T follicular helper cell (primary cell): ENCODE data around the gene USP36.
"Not testable (repeated sequence)": the region's sequence is repeated elsewhere in the genome, so short reads cannot be mapped to it uniquely, and the experiment has no call there.

Experiments used
- DNase-seq: peaks from one replicate; pipeline ENCODE4 v3.0.0-alpha.2; 2020; ENCODE audit warnings: low read depth

Gene USP36

DNA sequence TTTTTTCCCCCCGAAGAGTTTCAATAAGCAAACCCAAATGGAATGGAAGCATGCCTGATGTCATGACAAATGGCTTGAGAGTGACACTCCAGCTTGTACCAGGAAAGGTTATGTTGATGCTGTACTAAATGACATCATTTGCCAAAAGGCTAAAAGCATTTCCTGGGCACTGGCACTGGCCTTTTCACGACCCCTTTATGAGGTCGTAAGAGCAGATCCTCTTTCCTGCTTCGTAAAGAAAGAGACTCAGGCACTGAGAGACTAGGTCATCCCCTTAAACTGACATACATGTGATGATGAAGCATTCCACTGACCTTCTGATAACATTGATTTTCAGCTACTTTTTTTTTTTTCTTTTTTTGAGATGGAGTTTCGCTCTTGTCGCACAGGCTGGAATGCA, 31.9 kb upstream of the USP36 start:
- DNase-seq = no peak

DNA sequence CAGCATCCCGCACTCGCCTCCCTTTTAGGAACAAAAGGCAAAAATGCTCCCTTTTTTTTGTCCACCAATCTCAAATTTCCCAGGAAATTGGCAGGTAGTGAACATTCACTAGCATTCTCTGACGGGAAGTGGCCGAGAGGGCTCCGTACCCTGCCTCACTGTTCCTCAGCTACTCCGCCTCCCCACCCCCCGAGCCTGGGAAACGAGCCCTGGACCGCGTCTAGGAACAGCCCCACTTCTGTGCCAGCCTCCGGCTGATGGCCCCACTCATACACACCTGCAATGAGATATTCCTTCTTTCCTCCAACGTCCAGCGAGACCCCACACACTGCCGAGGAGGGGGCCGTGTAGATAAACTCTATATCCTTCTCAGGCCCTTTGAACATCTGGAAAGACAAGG, 30.0 kb upstream of the USP36 start:
- DNase-seq = no peak

DNA sequence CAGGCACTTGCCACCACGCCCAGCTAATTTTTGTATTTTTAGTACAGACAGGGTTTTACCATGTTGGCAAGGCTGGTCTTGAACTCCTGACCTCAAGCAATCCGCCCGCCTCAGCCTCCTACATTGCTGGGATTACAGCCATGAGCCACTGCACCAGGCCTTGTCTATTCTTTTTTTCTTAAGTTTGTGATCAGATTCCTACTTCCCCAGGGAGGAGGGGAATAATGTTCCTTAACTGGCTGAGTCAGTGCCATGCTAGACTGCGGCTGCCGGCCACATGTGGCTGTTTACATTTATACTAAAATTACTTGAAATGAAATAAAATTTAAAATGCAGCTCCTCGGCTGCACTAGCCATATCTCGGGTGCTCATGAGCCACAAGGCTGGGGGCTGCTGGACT, 27.8 kb upstream of the USP36 start:
- no peak for DNase-seq

DNA sequence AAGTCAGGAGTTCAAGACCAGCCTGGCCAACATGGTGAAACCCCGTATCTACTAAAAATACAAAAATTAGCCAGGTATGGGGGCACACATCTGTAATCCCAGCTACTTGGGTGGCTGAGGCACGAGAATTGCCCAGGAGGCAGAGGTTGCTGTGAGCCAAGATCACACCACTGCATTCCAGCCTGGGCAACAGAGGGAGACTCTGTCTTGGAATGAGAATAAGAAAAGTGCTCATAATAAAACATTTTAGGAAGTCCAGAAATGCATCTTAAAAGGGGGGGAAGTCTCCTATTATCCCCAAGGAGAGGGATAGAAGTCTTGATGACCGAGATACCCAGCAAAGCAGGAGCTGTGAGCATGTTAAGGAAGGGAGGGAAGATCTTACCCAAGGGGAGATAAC, 26.4 kb upstream of the USP36 start:
- DNase-seq = not testable (repeated sequence)

DNA sequence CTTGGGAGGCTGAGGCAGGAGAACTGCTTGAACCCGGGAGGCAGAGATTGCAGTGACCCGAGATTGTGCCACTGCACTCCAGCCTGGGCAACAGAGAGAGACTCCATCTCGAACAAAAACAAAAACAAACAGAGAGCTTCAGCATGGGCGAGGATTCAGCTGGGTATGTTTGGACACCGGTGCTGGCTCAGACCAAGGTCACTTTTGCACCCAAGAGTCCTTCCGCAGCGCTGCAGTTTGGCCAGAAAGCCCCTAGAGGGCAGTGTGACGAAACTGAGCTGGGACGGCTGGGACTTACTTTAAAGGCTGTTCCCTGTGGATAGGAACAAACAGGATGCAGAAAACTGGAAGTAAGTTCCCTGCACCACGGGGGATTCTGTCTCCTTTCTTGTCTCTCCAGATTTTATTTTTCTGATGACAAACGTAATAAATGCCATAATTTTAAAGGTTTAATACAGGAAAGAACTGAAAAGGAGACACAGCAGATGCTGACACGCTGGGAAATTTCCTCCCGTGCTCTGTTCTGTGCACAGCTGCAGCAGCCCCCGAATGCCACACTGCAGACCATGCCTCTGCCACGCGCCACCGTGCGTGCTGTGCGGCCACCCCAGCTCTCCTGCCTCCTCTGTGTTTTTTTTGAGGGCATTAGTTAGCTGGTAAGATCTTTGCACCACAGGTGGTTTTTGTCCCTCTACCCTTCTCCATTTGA, 25.2 kb upstream of the USP36 start:
- peak; percentile 44 for DNase-seq

DNA sequence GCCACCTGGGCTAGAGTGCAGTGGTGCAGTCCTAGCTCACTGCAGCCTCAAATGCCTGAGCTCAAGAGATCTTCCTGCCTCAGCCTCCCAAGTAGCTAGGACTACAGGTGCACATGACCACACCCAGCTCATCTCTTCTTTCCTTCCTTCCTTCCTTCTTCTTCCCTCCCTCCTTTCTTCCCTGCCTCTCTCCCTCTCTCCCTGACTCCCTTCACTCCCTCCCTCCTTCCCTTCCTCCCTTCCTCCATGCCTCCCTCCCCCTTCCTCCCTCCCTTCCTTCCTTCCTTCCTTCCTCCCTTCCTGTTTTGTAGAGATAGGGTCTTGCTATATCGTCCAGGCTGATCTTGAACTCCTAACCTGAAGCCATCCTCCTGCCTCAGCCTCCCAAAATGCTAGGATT, 23.5 kb upstream of the USP36 start:
- DNase-seq = no peak

DNA sequence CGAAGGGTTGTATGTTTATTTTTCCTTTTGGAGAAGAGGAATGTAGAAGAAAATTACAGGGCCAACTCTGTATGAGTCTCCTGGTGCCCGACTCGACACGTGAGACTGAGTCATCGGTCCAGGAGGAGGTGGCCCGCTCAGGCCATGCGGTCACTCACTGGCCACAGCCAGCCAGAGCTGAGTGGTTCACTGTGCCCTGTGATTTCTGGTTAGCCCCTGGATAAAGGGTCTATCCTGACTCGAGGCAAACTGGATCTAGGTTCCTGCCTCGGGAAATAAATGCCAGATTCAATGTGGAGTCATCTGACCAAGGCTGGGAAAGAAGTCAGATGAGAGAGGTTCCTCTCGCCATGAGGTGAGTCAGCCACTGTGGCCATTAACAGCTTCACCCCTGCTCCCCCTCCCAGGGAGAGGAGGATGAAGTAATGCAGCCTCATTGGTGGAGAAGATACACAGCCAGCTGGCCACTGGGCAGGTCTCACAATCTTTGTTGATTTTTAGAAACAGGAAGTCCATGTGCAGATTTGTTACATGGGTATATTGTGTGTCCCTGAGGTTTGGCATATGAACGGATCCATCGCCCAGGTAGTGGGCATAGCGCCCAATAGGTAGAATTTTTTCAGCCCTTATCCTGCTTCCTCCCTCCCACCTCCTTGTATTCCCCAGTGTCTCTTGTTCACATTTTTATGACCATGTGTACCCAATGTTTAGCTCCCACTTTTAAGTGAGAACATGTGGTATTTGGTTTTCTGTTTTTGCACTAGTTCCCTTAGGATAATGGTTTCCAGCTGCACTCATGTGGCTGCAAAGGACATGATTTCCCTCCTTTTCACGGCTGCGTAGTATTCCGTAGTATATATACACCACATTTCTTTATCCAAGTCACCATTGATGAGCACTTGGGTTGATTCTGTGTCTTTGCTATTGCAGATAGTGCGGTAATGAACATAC, 21.7 kb upstream of the USP36 start:
- no peak for DNase-seq

DNA sequence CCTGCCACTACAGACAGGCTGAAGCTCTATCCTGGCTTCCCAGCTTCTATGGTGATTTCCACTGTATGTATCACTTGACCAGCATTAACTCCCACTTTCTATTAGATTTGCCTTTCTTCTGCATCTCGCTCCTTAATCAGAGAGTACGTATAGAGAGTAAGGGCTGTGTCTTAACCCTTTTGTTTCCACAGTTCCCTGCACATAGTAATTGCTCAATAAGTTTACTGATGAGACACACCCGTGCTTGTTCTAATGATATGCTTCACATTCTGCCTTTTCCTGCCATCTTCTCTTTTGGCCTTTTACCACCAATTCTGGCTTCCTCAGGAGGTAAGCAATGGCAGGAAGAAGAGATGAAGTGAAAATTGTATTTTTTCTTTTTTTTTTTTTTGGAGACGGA, 20.6 kb upstream of the USP36 start:
- no peak for DNase-seq

DNA sequence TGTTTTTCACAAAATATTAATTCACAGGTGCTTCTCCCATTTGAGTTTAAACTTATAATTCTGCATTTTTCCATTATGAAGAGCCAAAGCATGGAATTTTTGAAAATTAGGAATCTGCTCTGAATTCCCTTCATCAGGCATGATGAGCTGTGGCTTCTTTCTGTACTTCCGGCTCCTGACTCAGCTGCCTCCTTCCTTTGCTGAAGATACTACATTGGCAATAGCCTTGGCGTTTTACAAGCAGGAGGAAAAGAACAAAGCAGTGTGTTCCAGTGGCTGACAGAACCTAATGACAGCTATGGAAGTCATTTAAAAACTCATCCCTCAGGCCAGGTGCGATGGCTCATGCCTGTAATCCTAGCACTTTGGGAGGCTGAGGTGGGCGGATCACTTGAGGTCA, 18.4 kb upstream of the USP36 start:
- no peak for DNase-seq

DNA sequence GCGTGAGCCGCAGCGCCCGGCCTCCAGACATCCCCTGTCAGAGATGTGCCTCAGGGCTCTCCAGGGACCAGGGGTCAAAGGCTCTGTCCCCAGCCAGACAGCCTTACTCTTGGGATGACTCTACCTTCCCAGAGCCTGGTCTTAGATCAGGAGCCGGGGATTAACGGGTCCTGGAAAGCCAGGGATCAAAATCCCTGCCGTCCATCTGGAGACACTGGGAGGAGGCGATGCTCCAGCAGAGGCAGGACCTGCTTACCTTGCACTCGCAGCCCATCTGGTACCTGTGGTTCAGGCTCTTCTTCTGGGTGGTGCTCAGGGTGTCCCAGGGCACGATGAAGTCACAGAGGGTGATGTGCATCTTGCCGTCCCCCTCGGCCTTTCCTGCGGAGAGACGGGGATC, 16.7 kb upstream of the USP36 start:
- no peak for DNase-seq

DNA sequence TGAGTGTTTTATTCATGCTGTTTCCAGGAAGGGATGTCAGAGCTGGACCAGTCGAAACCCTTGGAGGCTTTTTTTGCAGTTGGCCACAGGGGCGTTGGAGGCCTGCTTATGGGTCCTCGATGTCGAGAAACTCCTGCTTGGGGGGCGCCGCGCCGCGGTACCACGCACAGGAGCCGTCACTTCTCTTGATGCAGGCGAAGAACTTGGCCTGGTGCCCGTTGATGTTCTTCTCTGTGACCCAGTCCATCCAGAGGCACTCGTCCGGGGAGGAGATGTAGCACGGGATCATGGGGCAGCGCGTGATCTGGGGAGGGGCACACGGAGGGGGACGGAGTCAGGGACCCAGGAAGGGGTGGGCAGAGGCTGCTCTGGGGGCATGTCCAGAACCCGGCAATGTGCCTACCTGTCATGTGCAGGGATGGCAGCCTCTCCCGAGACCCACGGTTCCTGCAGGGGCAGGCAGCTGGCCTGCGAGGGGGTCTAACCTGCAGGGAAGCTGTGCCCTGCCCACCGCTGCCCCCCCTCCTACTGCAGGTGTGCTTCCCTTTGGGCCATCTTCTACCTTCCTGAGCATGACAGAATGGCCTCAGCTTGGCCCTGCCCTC, 15.0 kb upstream of the USP36 start:
- DNase-seq = no peak

DNA sequence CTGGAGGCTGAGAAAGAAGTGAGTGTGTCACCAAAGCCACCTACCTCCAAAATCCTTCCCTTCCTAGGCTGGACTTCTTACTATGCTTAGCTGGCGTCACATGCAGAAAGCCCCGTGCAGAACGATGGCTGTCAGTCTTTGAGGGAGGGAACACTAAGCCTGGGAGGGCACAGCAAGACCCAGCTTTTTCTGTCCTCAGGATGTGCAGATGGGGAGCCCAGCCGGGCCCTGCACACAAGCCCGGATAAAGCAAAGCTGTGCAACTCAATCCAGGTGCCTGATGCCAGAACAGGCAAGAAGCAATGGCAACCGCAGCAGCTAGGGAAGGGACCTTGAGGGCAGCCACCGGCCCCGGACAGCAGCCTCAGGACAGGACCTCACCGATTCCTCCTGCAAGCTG, 13.9 kb upstream of the USP36 start:
- no peak for DNase-seq

DNA sequence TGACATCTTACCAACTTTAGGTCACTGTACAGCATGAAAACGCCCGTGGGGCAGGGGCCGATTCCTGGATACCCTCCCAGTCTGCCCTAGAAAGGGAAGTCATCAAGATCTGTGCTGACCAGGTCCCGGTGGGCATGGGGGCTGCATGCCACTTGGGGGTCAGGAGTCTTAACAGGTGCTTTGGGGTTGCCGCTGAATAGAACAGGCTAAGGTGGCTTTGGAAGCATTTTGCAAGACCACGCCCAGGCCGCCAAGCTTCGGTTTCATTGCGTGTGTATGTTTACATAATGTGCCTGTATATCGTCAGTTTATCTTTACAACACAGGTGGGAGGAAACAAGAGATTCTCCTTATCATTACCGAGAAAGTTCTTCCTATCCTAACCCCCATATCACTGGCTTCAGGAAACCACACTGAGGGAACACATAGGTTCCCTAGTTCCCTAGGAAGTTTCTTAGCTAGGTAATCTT, 13.3 kb upstream of the USP36 start:
- DNase-seq = no peak

DNA sequence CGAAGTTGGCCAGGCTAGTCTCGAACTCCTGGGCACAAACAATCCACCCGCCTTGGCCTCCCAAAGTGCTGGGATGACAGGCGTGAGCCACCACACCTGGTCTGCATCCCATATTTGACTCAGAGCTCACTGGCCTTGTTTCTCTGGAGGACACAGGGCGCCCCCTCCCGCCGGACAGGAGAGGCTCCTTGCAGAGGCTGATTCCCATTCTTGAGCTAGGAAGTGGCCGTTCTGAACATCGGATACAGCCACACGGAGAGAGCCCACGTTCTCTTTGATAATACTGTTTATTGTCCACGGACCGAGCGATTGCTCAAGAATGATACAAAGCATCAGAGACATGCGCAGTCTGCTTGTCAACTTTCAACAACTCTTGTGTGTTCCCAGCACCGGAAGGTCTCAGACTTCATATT, 12.1 kb upstream of the USP36 start:
- DNase-seq = no peak

DNA sequence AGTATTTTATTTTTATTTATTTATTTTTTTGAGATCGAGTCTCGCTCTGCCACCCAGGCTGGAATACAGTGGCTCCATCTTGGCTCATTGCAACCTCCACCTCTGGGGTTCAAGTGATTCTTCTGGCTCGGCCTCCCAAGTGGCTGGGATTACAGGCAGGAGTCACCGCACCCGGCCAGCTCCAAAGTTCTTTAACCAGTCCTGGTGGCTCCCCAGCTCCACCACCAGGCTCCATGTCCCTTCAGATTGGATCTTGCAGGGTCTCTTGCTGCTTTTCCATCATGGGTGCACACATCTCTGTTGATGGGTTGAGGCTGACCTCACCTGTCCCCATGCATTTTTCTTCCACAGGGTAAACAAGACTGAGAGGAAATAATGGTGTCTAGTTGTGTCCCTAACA, 8.4 kb upstream of the USP36 start:
- DNase-seq = no peak

DNA sequence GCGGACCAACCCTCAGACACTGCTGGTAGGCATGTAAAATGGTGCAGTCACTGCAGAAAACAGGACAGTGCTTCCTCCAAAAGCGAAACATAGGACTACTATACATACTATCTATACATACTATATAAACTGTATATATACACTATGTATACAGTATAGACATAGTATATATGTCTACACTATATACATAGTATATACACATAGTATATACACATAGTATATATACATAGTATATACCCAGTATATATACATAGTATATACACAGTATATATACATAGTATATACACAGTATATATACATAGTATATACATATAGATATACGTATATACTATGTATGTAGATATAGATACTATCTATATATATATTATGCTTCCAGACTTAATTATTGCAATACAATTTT, 6.4 kb upstream of the USP36 start:
- no peak for DNase-seq

DNA sequence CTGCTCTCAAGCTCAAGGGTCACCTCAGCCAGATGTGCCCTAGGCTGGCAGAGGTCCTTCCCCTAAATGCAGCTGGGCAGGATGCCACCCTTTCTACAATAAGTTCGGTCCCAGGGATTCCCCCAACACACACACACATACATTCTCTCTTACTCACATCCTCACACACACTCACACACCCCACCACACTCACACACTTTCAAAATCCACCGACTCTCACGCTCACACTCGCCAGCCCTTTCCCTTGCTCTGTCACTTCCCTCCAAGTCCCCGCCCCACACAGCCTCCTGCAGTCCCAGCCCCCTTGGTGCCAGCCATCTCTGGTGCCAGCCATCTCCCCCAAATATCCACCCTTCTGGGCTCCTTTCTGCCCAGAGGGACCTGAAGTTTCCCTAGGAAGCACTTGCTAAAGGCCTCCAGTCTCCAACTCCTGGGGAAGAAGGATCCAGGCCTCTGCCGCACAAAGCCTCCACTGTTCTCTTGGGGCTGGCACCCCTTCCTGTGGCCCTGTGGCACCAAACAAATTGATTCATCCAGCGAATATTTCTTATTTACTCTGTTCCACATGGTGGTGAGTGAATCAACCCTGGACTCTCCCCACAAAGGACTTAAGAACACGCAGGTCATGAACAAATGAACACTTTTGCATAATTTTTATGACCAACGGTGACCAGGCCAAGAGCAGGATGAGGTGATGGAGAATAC, 3.8 kb upstream of the USP36 start:
- DNase-seq = no peak

DNA sequence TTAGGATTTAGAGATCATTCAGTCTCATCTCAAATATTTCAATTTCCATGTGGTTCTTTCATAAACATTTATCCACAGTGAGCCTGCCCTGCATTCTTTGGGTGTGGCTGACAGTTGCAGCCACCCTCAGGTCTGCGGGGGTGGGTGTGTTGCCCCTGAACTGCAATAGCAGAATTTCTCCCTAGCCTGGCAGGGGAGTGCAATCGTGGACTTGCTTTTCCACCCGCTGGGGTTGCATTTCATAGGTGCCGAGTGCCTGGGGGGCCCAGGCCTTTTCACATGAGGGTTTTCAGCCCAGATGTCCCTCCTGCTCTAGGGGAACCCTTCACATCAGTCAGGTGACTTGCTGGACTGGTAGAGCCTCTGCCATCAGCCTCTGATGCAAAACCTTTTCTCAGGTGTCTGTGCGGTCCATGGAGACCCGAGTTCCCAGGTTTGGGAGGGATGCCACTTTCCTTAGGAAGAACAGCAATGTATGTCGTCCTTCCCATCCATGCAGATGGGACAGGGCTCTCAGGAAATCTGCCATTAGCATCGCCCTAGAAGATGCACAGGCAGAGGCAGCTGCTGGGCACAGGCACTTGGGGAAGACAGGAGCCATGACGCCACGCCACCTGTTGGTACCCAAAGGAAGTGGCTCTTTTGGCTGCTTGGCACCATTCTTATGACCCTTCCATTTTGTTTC, 2.4 kb upstream of the USP36 start:
- DNase-seq = peak; percentile 45

DNA sequence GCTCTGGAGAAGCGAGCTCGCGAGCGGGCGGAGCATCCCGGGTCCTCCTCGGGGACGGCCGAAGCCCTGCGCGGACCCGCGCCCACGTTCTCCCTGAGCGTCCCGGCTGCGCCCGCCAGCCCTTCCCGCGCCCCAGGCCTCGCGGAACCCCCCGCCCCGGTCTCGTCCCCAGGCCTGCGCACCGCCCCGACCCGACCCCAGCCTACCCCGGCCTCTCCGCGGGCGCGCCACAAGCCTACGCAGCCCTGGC, 159 bp downstream of the USP36 start:
- no peak for DNase-seq

DNA sequence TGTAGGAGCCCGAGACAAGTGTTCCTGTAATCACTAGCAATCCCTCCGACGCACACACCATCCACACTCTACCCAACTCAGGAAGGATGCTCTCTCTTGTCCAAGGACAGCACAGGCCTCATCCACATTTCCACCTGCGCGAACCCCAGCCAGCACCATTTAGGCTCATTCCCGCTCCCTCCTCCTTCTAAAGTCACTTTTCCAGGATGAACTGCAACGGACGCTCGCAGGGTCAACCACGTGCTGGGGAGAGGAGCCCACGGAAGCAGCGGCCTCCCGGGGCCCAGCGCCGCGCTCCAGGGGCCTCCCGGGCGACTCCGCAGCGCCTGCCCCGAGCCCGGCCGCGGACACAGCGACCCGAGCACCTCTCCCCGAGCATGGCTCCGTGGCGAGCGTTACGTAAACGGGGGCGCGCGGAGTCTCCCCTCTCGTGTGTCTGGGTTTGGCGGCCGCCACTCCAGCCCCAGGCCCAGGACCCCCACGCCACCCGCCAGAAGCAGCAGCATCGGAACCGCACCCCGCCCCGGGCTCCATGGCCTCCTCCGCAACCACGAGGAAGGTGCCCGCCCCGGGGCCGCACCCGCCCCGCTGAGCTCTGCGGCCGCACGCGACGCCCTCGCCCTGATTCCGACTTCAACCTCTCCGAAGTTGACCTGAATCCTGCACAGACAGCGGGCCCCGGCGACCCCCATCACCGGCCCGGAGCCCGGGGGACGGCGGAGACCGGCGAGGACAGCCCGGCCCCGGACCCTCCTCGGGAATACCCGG, 668 bp downstream of the USP36 start:
- DNase-seq = no peak

DNA sequence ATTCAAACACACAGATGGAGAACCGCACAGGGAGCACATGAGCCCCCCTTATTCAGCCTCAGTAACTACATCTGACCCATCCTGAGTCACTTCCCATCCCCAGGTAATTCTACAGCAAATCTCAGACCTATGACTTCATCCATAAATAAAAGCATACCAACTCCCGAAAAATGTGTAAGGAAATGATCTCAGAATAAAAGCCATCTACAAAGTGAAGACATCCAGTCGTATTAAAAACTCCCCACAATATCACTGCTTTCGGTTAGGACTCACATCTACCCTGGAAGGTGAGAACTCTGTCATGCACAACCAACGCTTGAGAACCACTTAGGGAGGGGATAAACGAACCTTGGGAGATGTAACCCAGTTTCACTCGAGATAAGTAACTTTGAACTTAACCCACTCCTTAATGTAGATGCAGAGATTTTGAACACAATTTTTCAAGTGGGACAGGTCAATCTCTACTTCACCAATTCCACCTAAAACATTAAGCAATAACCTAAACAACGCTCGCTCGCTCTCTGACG, 1.3 kb downstream of the USP36 start:
- no peak for DNase-seq
